Parathyroid adenoma (tissue), 2 donors: Measurements from ENCODE around the gene SDK2.

Experiments used
- H2AFZ ChIP-seq: fragments of 300-600 bp; sonication (generic); one replicate; pipeline ENCODE4 v1.7.0; 2017; ENCODE audit warnings: antibody characterized with exemption, mild to moderate bottlenecking
- H3K27ac ChIP-seq: fragments of 300-600 bp; sonication (generic); one replicate; pipeline ENCODE4 v1.7.0; 2017
- H3K27me3 ChIP-seq: fragments of 300-600 bp; sonication (generic); one replicate; pipeline ENCODE4 v1.7.0; 2017; ENCODE audit warnings: low read length; ENCODE audit not compliant: control insufficient read depth, insufficient read depth
- H3K36me3 ChIP-seq: fragments of 300-600 bp; sonication (generic); one replicate; pipeline ENCODE4 v1.7.0; 2017; ENCODE audit warnings: low read length; ENCODE audit not compliant: control insufficient read depth, insufficient read depth
- H3K4me1 ChIP-seq: fragments of 300-600 bp; sonication (generic); one replicate; pipeline ENCODE4 v1.7.0; 2017; ENCODE audit warnings: control low read depth
- H3K4me2 ChIP-seq: fragments of 300-600 bp; sonication (generic); one replicate; pipeline ENCODE4 v1.7.0; 2017; ENCODE audit warnings: low read length
- H3K4me3 ChIP-seq: fragments of 300-600 bp; sonication (generic); one replicate; pipeline ENCODE4 v1.7.0; 2017; ENCODE audit warnings: low read depth, low read length
- H3K79me2 ChIP-seq: fragments of 300-600 bp; sonication (generic); one replicate; pipeline ENCODE4 v1.7.0; 2017; ENCODE audit warnings: control low read depth
- H3K9ac ChIP-seq: fragments of 300-600 bp; sonication (generic); one replicate; pipeline ENCODE4 v1.7.0; 2017; ENCODE audit warnings: mild to moderate bottlenecking
- H3K9me3 ChIP-seq: fragments of 300-600 bp; sonication (generic); one replicate; pipeline ENCODE4 v1.7.0; 2017; ENCODE audit warnings: low read length; ENCODE audit not compliant: control insufficient read depth
- CTCF ChIP-seq: fragments of 300-600 bp; sonication (generic); IDR thresholded peaks from one replicate; pipeline ENCODE4 v1.7.0; 2017; ENCODE audit warnings: antibody characterized with exemption, mild to moderate bottlenecking
- donor health status: primary hyperparathyroidism.

Gene SDK2

GRCh38 chr17:73546770-73547536, 97.3 kb downstream of the SDK2 start:
- no peak overlapping the region for H2AFZ ChIP-seq
- no peaks in the 10 kb centered on the region for H3K4me1 ChIP-seq
- H3K36me3 ChIP-seq = no peaks in the 10 kb centered on the region
- H3K4me2 ChIP-seq = no peak overlapping the region
- no peaks in the 10 kb centered on the region for H3K9me3 ChIP-seq
- H3K27me3 ChIP-seq = no peaks in the 10 kb centered on the region
- no peak for TF ChIP-seq CTCF
- H3K4me3 ChIP-seq = no peak overlapping the region
- H3K9ac ChIP-seq = no peak overlapping the region
- H3K79me2 ChIP-seq = no peaks in the 10 kb centered on the region
- no peak overlapping the region for H3K27ac ChIP-seq

DNA sequence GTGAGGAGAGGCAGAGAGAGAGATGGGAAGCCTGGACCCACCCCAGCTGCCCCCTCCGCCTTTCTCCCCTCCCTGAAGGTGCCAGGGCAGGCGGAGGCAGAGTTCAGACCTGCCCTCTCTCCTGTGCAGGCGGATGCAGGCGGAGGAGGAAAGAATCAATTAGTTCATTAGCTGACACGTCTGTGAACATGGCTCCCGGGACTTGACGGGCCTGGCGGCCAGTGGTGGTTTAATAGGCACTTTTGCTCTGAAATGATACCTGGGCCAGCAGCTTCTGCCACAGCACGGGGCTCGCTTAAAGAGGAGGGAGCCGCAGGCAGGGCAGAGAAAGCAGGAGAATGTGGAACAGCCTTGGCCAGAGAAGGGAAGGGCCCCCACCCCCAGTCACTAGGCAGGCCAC, 98.1 kb downstream of the SDK2 start:
- no peak overlapping the region for H2AFZ ChIP-seq
- H3K4me2 ChIP-seq = no peak overlapping the region
- no peaks in the 10 kb centered on the region for H3K79me2 ChIP-seq
- H3K4me1 ChIP-seq = no peaks in the 10 kb centered on the region
- no peaks in the 10 kb centered on the region for H3K36me3 ChIP-seq
- H3K4me3 ChIP-seq = no peak overlapping the region
- no peaks in the 10 kb centered on the region for H3K9me3 ChIP-seq
- no peaks in the 10 kb centered on the region for H3K27me3 ChIP-seq
- H3K27ac ChIP-seq = no peak overlapping the region
- TF ChIP-seq CTCF = no peak
- no peak overlapping the region for H3K9ac ChIP-seq

DNA sequence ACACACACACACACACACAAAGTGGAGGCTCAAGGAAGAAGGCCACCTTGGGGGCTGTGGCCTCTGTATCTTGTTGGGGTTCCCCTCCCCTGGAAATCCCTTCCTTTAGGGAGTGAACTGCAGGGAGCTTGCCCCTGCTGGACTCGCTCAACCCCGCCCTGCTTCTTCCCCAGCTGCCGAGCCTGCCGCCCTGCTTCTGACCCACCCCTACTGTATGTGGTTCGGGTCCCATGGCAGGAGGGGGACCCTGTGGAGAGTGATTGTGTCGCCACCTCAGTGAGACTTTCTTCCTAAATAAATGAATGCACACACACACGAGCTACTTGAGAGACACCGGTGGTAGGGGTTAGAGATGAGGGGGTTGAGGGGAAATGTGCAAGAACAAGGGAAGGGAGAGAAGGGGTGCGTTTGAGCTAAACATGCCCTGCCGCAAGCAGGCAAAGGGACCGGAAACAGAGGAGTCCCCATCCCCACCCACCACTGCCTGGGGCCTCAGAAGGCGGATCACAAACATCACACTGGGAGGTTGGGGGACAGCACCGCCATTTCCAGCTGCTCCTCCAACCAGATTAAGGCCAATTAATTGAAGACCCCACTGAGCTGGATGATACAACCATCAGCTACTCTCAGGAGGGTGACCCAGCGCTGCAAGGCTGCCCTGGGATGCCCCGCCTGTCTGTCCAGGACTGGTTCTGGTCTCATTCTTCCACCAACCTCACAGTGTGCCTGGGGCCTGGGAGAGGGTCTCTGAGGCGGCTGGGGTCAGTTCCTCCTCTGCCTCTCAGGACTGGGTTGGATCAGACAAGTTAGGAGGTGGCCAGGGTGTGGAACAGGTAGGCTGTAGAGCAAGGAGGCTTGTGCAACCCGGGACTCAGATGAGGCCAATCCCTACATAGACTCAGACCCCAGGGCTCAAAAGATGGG, 98.9 kb downstream of the SDK2 start:
- H3K27ac ChIP-seq = no peak overlapping the region
- H3K4me2 ChIP-seq = no peak overlapping the region
- no peak overlapping the region for H3K4me3 ChIP-seq
- no peak overlapping the region for H2AFZ ChIP-seq
- H3K9ac ChIP-seq = no peak overlapping the region
- H3K4me1 ChIP-seq = no peaks in the 10 kb centered on the region
- H3K36me3 ChIP-seq = no peaks in the 10 kb centered on the region
- no peaks in the 10 kb centered on the region for H3K9me3 ChIP-seq
- no peaks in the 10 kb centered on the region for H3K79me2 ChIP-seq
- no peak for TF ChIP-seq CTCF
- no peaks in the 10 kb centered on the region for H3K27me3 ChIP-seq

GRCh38 chr17:73544333-73544732, 99.9 kb downstream of the SDK2 start:
- Histone ChIP-seq H3K79me2 (no peaks in the 10 kb centered on the region), H3K27me3 (no peaks in the 10 kb centered on the region), H3K4me2 (no peak overlapping the region), H3K9me3 (no peaks in the 10 kb centered on the region), H2AFZ (no peak overlapping the region), H3K4me1 (no peaks in the 10 kb centered on the region), H3K4me3 (no peak overlapping the region), H3K9ac (no peak overlapping the region), H3K36me3 (no peaks in the 10 kb centered on the region), H3K27ac (no peak overlapping the region)
- TF ChIP-seq CTCF = no peak
